ENCODE data around the gene PITPNM3.

Gene PITPNM3

DNA sequence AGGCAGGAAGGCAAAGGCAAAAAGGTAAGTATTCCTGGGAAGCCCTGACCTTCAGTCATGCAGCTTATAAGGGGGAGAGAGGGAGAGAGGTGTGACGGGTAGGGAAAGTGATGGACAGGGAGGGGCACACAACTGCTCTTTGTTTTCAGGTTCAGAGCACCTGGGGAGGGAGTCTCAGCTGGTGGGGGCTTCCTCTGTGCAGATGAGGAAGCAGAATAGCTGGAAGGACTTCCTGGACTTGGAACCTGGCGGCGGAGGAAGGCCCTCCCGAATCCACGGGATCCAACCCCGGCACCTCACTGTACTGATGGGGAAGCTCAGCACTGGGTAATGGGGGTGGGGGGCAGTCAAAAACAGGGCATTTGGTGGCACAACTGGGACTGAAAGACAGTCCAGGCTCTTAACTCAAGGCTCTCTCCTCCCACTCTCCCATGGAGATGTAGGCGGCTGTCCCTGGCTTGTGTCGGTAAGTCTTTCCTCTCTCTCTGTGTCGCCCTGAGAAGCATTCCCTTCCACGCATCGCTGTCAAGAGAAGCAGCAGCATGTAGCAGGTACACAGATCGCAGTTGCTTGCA is 11.9 kb upstream of the PITPNM3 start:
- TF ChIP-seq SNAI2 (CRISPR knock-in tag; IDR thresholded peaks at IDR 0.05) (no peak), CSDC2 (CRISPR knock-in tag; IDR thresholded peaks at IDR 0.05) (no peak), ZFP3 (CRISPR knock-in tag; IDR thresholded peaks at IDR 0.05) (no peak), ZNF8 (CRISPR knock-in tag; IDR thresholded peaks at IDR 0.05) (no peak), ISL1 (CRISPR knock-in tag; IDR thresholded peaks at IDR 0.05) (no peak)
- TF ChIP-seq, protein P1, sequence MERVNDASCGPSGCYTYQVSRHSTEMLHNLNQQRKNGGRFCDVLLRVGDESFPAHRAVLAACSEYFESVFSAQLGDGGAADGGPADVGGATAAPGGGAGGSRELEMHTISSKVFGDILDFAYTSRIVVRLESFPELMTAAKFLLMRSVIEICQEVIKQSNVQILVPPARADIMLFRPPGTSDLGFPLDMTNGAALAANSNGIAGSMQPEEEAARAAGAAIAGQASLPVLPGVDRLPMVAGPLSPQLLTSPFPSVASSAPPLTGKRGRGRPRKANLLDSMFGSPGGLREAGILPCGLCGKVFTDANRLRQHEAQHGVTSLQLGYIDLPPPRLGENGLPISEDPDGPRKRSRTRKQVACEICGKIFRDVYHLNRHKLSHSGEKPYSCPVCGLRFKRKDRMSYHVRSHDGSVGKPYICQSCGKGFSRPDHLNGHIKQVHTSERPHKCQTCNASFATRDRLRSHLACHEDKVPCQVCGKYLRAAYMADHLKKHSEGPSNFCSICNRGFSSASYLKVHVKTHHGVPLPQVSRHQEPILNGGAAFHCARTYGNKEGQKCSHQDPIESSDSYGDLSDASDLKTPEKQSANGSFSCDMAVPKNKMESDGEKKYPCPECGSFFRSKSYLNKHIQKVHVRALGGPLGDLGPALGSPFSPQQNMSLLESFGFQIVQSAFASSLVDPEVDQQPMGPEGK (CRISPR knock-in tag; IDR thresholded peaks at IDR 0.05; ENCODE audit: borderline replicate concordance), result no peak
- ATAC-seq, result no peak

DNA sequence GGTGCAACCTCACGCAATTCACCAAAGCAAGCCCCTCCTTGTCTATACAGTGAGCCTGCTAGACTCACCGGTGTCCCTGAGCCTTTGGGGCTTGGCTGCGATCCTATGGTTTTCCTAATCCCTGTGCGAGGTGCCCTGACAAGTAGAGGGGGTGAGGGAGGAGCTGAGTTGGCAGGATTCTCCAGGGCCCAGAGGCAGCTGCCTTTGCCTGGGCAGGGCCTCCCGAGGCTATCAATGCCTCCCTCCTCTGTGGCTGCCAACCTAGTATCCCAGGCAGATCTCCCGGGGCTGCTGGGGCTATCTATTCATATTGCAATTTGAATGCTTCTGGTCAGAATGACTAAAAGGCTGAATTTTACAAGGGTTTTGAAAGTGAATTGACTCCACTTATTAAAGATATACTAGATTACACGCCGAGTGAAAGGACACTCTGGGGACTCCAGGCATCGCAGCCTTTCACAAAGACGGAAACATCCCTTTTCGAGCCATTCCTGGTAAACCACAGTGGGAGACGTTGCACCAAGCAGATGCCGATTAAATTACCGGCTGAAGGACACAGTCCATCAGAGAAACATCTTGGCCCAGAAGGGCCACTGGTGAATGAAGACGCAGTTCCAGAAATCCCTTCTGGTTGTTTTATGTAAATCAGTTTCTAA is 11.3 kb upstream of the PITPNM3 start:
- peak; percentile 60 for ATAC-seq
- TF ChIP-seq TOX (CRISPR knock-in tag; IDR thresholded peaks at IDR 0.05; ENCODE audit: borderline replicate concordance) (no peak), ARNTL (CRISPR knock-in tag; IDR thresholded peaks at IDR 0.05; ENCODE audit: borderline replicate concordance, low read depth) (no peak), BACH2 (CRISPR knock-in tag; IDR thresholded peaks at IDR 0.05; ENCODE audit: borderline replicate concordance) (no peak), RARB (CRISPR knock-in tag; IDR thresholded peaks at IDR 0.05) (no peak), ESRRG (CRISPR knock-in tag; IDR thresholded peaks at IDR 0.05) (no peak), CSDC2 (CRISPR knock-in tag; IDR thresholded peaks at IDR 0.05) (no peak)
- TF ChIP-seq, protein P2, sequence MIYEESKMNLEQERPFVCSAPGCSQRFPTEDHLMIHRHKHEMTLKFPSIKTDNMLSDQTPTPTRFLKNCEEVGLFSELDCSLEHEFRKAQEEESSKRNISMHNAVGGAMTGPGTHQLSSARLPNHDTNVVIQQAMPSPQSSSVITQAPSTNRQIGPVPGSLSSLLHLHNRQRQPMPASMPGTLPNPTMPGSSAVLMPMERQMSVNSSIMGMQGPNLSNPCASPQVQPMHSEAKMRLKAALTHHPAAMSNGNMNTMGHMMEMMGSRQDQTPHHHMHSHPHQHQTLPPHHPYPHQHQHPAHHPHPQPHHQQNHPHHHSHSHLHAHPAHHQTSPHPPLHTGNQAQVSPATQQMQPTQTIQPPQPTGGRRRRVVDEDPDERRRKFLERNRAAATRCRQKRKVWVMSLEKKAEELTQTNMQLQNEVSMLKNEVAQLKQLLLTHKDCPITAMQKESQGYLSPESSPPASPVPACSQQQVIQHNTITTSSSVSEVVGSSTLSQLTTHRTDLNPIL (CRISPR knock-in tag; IDR thresholded peaks at IDR 0.05; ENCODE audit: low read depth), result no peak
- TF ChIP-seq, protein P1 (CRISPR knock-in tag; IDR thresholded peaks at IDR 0.05; ENCODE audit: borderline replicate concordance), result no peak
- TF ChIP-seq, protein P3, sequence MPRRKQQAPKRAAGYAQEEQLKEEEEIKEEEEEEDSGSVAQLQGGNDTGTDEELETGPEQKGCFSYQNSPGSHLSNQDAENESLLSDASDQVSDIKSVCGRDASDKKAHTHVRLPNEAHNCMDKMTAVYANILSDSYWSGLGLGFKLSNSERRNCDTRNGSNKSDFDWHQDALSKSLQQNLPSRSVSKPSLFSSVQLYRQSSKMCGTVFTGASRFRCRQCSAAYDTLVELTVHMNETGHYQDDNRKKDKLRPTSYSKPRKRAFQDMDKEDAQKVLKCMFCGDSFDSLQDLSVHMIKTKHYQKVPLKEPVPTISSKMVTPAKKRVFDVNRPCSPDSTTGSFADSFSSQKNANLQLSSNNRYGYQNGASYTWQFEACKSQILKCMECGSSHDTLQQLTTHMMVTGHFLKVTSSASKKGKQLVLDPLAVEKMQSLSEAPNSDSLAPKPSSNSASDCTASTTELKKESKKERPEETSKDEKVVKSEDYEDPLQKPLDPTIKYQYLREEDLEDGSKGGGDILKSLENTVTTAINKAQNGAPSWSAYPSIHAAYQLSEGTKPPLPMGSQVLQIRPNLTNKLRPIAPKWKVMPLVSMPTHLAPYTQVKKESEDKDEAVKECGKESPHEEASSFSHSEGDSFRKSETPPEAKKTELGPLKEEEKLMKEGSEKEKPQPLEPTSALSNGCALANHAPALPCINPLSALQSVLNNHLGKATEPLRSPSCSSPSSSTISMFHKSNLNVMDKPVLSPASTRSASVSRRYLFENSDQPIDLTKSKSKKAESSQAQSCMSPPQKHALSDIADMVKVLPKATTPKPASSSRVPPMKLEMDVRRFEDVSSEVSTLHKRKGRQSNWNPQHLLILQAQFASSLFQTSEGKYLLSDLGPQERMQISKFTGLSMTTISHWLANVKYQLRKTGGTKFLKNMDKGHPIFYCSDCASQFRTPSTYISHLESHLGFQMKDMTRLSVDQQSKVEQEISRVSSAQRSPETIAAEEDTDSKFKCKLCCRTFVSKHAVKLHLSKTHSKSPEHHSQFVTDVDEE (CRISPR knock-in tag; IDR thresholded peaks at IDR 0.05), result no peak
- TF ChIP-seq, protein P4, sequence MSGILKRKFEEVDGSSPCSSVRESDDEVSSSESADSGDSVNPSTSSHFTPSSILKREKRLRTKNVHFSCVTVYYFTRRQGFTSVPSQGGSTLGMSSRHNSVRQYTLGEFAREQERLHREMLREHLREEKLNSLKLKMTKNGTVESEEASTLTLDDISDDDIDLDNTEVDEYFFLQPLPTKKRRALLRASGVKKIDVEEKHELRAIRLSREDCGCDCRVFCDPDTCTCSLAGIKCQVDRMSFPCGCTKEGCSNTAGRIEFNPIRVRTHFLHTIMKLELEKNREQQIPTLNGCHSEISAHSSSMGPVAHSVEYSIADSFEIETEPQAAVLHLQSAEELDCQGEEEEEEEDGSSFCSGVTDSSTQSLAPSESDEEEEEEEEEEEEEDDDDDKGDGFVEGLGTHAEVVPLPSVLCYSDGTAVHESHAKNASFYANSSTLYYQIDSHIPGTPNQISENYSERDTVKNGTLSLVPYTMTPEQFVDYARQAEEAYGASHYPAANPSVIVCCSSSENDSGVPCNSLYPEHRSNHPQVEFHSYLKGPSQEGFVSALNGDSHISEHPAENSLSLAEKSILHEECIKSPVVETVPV (CRISPR knock-in tag; IDR thresholded peaks at IDR 0.05), result no peak

DNA sequence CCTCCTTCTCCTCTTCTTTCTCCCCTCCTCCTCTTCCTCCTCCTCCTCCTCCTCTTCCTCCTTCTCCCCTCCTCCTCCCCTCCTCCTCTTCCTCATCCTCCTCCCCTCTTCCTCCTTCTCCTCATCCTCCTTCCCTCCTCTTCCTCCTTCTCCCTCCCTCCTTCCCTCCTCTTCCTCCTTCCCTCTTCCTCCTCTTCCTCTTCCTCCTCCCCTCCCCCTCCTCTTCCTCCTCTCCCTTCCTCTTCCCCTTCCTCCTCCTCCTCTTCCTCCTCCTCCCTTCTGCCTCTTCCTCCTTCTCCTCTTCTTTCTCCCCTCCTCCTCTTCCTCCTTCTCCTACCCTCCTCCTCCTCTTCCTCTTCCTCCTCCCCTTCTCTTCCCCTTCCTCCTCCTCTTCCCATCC is 5.1 kb upstream of the PITPNM3 start:
- ATAC-seq, result no peak
- TF ChIP-seq ESRRG (CRISPR knock-in tag; IDR thresholded peaks at IDR 0.05), result no peak
- TF ChIP-seq ZNF8 (CRISPR knock-in tag; IDR thresholded peaks at IDR 0.05), result no peak
- TF ChIP-seq GLIS3 (CRISPR knock-in tag; IDR thresholded peaks at IDR 0.05), result no peak
- TF ChIP-seq PPARA (CRISPR knock-in tag; IDR thresholded peaks at IDR 0.05; ENCODE audit: borderline replicate concordance), result no peak
- TF ChIP-seq, protein P3 (CRISPR knock-in tag; IDR thresholded peaks at IDR 0.05), result no peak
- TF ChIP-seq ZFP30 (CRISPR knock-in tag; IDR thresholded peaks at IDR 0.05), result no peak
- no peak for TF ChIP-seq RARB (CRISPR knock-in tag; IDR thresholded peaks at IDR 0.05)
- TF ChIP-seq ZFP3 (CRISPR knock-in tag; IDR thresholded peaks at IDR 0.05), result no peak
- no peak for TF ChIP-seq CSDC2 (CRISPR knock-in tag; IDR thresholded peaks at IDR 0.05)
- TF ChIP-seq ZNF565 (CRISPR knock-in tag; conservative IDR thresholded peaks at IDR 0.05; ENCODE audit: low read depth), result no peak
- TF ChIP-seq, protein P4 (CRISPR knock-in tag; IDR thresholded peaks at IDR 0.05), result no peak
- TF ChIP-seq OSR1 (CRISPR knock-in tag; IDR thresholded peaks at IDR 0.05), result no peak
- TF ChIP-seq, protein P1 (CRISPR knock-in tag; IDR thresholded peaks at IDR 0.05; ENCODE audit: borderline replicate concordance), result no peak
- no peak for TF ChIP-seq TCF4 (CRISPR knock-in tag; IDR thresholded peaks at IDR 0.05; ENCODE audit: borderline replicate concordance)

Measured in SK-N-SH treated with all-trans-retinoic acid at 6 μM for 48 hours (cell line).